GM06990 (cell line): Measurements from ENCODE around the gene OR2Y1.

Experiments used
- DNase-seq: peaks from one replicate; pipeline ENCODE4 v3.0.0-alpha.2; 2011; ENCODE audit not compliant: insufficient read length; ENCODE audit errors: extremely low read depth
- H3K27me3 ChIP-seq: replicated peaks from 2 replicates; pipeline ENCODE4 v1.6.0; 2011; ENCODE audit warnings: low read length; ENCODE audit not compliant: control insufficient read depth, insufficient read depth
- H3K36me3 ChIP-seq: 2 replicates; pipeline ENCODE4 v1.5.1; 2011; ENCODE audit warnings: low read length; ENCODE audit not compliant: control insufficient read depth, insufficient read depth
- H3K4me3 ChIP-seq: replicated peaks from 2 replicates; pipeline ENCODE4 v1.5.1; 2011; ENCODE audit warnings: low read depth, mild to moderate bottlenecking, control low read depth, low read length
- TF ChIP-seq, protein P1 (sequence below): IDR thresholded peaks from 2 replicates; pipeline ENCODE4 v1.5.1; 2011; ENCODE audit warnings: low read length, control low read depth, mild to moderate bottlenecking, inconsistent platforms; ENCODE audit not compliant: insufficient read depth, poor library complexity, severe bottlenecking

The OR2Y1 gene

GRCh38 chr5:180723936-180724335, 15.9 kb downstream of the OR2Y1 start:
- no peaks in the 10 kb centered on the region for H3K36me3 ChIP-seq
- no peak overlapping the region for H3K4me3 ChIP-seq
- no peak for DNase-seq
- no peaks in the 10 kb centered on the region for H3K27me3 ChIP-seq
- TF ChIP-seq, protein P1, sequence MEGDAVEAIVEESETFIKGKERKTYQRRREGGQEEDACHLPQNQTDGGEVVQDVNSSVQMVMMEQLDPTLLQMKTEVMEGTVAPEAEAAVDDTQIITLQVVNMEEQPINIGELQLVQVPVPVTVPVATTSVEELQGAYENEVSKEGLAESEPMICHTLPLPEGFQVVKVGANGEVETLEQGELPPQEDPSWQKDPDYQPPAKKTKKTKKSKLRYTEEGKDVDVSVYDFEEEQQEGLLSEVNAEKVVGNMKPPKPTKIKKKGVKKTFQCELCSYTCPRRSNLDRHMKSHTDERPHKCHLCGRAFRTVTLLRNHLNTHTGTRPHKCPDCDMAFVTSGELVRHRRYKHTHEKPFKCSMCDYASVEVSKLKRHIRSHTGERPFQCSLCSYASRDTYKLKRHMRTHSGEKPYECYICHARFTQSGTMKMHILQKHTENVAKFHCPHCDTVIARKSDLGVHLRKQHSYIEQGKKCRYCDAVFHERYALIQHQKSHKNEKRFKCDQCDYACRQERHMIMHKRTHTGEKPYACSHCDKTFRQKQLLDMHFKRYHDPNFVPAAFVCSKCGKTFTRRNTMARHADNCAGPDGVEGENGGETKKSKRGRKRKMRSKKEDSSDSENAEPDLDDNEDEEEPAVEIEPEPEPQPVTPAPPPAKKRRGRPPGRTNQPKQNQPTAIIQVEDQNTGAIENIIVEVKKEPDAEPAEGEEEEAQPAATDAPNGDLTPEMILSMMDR = no peak

DNA sequence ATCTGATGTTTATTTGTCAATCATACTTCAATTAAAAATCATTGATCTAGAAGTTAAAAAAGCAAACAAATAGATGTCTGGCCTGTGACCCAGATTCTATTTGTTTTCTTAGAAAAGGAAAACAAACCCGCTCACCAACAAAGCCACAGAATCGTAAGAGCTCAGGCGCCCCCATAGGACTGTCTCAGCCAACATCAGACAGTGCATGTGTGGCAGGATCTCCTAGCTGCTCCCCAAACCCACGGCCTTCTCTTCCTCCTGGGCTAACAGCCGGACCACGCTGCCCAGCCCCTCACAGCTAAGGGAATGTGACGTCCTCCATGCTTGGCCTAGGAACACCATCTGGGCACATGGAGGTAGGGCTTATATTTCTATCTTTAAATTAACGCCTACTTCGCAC, 19.4 kb downstream of the OR2Y1 start:
- Histone ChIP-seq H3K36me3 (no peaks in the 10 kb centered on the region), H3K4me3 (no peak overlapping the region), H3K27me3 (no peaks in the 10 kb centered on the region)
- DNase-seq = no peak
- TF ChIP-seq, protein P1 = no peak

DNA sequence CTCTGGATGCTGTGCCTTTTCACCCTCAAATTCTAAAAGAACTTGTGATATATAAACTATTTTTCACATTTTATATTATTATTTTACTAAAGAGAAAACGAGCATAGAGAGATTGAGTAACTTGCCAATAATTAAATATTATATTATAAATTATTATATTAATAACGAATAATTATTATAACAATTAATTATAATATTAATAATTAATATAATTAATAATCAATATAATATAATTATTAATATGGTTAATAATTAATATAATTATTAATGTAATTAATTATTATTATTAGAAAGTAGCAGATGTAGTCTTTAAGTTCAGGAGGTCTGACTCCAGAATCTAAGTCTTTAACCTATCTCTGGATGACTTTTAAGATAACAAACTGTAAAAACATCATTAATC, 20.1 kb downstream of the OR2Y1 start:
- TF ChIP-seq, protein P1 = no peak
- Histone ChIP-seq H3K4me3 (no peak overlapping the region), H3K36me3 (no peaks in the 10 kb centered on the region), H3K27me3 (no peaks in the 10 kb centered on the region)
- DNase-seq = no peak

DNA sequence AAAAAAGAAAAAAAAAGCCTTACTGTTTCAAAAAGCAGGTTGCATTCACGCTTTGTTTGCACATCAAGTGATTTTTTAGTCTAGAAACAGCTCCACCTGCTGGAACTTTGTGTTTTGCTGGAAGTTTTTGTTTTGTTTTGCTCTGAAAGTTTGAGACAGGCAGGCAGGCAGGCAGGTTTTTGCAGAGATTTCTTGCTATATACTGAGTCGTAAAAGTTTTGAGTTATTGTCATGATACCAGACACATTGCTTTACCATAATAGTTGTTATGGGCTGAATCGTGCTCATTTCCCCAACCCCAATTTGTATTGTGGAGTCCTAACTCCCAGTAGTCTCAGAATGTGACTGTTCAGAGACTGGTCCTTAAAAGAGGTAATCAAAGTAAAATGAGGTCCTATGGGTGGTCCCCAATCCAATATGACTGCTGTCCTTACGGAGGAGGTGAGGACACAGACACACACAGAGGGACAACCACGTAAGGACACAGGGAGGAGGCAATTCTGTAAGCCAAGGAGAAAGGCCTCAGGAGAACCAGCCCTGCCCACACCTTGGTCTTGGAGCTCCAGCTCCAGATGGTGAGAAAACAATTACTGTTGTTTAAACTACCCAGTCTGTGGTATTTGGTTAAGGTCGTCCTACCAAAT, 20.9 kb downstream of the OR2Y1 start:
- no peaks in the 10 kb centered on the region for H3K27me3 ChIP-seq
- DNase-seq = no peak
- no peak overlapping the region for H3K4me3 ChIP-seq
- no peaks in the 10 kb centered on the region for H3K36me3 ChIP-seq
- TF ChIP-seq, protein P1 = peak; percentile 65

DNA sequence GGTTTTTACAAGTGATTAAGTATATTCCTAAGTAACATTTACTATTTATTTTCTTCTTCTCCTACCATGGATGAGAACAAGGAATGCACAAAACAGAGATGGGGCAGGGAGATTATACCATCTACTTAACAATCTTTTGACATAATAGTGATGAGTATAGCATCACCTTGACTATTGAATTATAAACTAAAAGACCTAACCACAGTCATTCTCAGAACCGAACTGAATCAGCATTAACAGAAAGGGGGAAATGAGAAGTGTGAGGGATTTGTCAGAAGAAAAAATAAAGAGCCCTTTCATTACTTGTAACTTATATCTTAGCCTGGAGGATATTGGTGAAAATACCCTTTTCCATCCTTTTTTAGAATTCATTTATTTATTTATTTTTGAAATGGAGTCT, 21.9 kb downstream of the OR2Y1 start:
- H3K36me3 ChIP-seq = no peaks in the 10 kb centered on the region
- peak; percentile 20 for DNase-seq
- TF ChIP-seq, protein P1 = no peak
- no peak overlapping the region for H3K4me3 ChIP-seq
- no peaks in the 10 kb centered on the region for H3K27me3 ChIP-seq

- no peaks in the 10 kb centered on the region for H3K27me3 ChIP-seq
- H3K4me3 ChIP-seq = no peak overlapping the region
- H3K36me3 ChIP-seq = no peaks in the 10 kb centered on the region
- no peak for DNase-seq
- TF ChIP-seq, protein P1 = no peak
Measured at GRCh38 chr5:180704362-180704761, 35.5 kb downstream of the OR2Y1 start.
